Gastrocnemius medialis (tissue), 4 donors: ENCODE data around the gene PWP1. TPM values are rescaled to one million over a fixed set of nuclear protein-coding genes. Genes with fewer than 3 reads are reported as not detected.

Experiments
- ATAC-seq, 2 donors: fragments of 150-250 bp; one replicate each; pipeline ENCODE4 v1.9.1; 2016
- DNase-seq, 2 donors: peaks; one replicate each; pipeline ENCODE4 v3.0.0-alpha.2; 2019
- H3K27ac ChIP-seq, 4 donors: fragments of 200-600 bp; sonication (generic); 1 replicate in 1 of 4; 2 replicates in 3 of 4; pipeline ENCODE4 v1.5.1; 2016 to 2018; ENCODE audit warnings: mild to moderate bottlenecking in 2 of 4, moderate library complexity in 1 of 4
- H3K27me3 ChIP-seq, 3 donors: fragments of 200-600 bp; sonication (generic) in 2 of 3; 1 replicate in 1 of 3; 2 replicates in 2 of 3; pipeline versions ENCODE4 v1.5.1 to v1.6.0; 2016 to 2019; ENCODE audit warnings: mild to moderate bottlenecking in 1 of 3, moderate library complexity in 1 of 3
- H3K36me3 ChIP-seq, 2 donors: fragments of 200-600 bp; sonication (generic) in 1 of 2; one replicate each; pipeline ENCODE4 v1.5.1; 2017 to 2018
- H3K4me1 ChIP-seq, 2 donors: fragments of 200-600 bp; sonication (generic) in 1 of 2; one replicate each; pipeline ENCODE4 v1.5.1; 2016 to 2017; ENCODE audit warnings: mild to moderate bottlenecking in 2 of 2
- H3K4me3 ChIP-seq, 4 donors: fragments of 200-600 bp; sonication (generic) in 3 of 4; 1 replicate in 1 of 4; 2 replicates in 3 of 4; pipeline ENCODE4 v1.5.1; 2016 to 2019; ENCODE audit warnings: mild to moderate bottlenecking in 2 of 4
- H3K9me3 ChIP-seq, 3 donors: fragments of 200-600 bp; sonication (generic) in 2 of 3; 1 replicate in 1 of 3; 2 replicates in 2 of 3; pipeline ENCODE4 v1.5.1; 2016 to 2019
- POLR2A ChIP-seq, 2 donors: fragments of 450-650 bp; IDR thresholded peaks; one replicate each; pipeline ENCODE4 v1.6.1; 2017; ENCODE audit warnings: antibody characterized with exemption in 2 of 2, mild to moderate bottlenecking in 2 of 2, moderate library complexity in 2 of 2
- in situ Hi-C, 4 donors: fragments of 200-750 bp; cut with MboI; loops; one replicate each; pipeline versions ENCODE4 v1.15.0 to v1.8.0; 2017; ENCODE audit warnings: low sequenced_read_pairs in 4 of 4
- intact Hi-C: fragments of 100-400 bp; cut with DNase I; formaldehyde crosslinking; loops from one replicate; pipeline ENCODE4 v1.15.1; 2023; ENCODE audit warnings: low total_unique reads
- total RNA-seq, 4 donors: library from RNA; depleted of rRNA; stranded (reverse); fragments of >200 nt; gene quantifications; one replicate each; pipeline versions ENCODE4 v1.1.0 to v1.2.3, GENCODE V29; 2016
- TF ChIP-seq, protein P1 (sequence below), 5 experiments: fragments of 450-650 bp in 3 of 5; fragments of 200-600 bp in 2 of 5; sonication (generic) in 2 of 5; IDR thresholded peaks in 4 of 5; conservative IDR thresholded peaks in 1 of 5; 1 replicate in 4 of 5; 2 replicates in 1 of 5; pipeline ENCODE4 v1.5.1; 2016 to 2019; ENCODE audit warnings: antibody characterized with exemption in 5 of 5, mild to moderate bottlenecking in 3 of 5, moderate library complexity in 3 of 5

Gene PWP1
- total RNA-seq, 4 donors from 2014 or later = 37.9 to 62.1 (median 48.0) TPM

DNA sequence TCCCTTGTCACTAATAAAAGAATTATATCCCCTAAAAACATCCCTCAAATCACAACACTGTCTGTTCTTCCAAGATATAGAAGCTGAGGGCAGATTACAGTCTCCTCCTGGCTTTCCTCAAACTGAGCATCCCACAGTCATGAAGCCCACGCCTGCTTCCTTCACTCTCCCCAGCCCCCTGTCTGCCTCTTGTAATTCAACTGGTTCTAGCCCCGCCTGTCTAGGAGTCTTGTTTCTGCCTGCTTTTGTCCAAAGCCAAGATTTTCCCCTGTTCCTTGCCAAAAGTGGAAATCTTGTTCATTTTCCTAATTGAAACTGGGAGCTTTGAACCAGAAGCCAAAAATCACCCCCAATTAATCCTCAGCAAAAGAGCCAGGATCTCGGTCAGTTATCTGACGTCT, 35.9 kb upstream of the PWP1 start:
- no peak for TF ChIP-seq POLR2A (IDR thresholded peaks at IDR 0.05)
- TF ChIP-seq, protein P1, sequence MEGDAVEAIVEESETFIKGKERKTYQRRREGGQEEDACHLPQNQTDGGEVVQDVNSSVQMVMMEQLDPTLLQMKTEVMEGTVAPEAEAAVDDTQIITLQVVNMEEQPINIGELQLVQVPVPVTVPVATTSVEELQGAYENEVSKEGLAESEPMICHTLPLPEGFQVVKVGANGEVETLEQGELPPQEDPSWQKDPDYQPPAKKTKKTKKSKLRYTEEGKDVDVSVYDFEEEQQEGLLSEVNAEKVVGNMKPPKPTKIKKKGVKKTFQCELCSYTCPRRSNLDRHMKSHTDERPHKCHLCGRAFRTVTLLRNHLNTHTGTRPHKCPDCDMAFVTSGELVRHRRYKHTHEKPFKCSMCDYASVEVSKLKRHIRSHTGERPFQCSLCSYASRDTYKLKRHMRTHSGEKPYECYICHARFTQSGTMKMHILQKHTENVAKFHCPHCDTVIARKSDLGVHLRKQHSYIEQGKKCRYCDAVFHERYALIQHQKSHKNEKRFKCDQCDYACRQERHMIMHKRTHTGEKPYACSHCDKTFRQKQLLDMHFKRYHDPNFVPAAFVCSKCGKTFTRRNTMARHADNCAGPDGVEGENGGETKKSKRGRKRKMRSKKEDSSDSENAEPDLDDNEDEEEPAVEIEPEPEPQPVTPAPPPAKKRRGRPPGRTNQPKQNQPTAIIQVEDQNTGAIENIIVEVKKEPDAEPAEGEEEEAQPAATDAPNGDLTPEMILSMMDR (IDR thresholded peaks at IDR 0.05 in 4 of 5, conservative IDR thresholded peaks at IDR 0.05 in 1 of 5) = no peak

DNA sequence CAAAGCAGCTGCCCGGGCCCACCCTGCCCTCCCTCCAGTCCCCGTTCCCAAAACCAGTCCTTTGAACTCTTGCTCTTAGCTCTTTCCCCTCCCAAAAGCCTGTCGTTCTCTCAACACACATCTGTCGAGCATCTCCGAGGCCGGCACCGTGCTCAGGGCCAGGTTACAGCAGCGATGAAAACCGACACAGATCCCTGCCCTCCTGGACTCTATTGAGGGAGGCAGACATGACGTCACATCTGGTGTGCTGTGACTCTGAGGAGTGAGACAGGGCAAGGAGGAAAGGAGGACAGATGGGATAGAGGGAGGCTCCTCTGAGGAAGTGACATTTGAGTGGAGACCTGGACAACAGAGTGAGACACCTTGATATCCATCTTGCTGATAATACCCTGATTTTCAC, 34.6 kb upstream of the PWP1 start:
- no peaks in the 10 kb centered on the region for H3K36me3 ChIP-seq
- in situ Hi-C loops = loop anchor here in 1 of 4 donors (25.0 kb wide), 1 partner anchor 236 kb away; no protein-coding TSS in a partner anchor
- intact Hi-C loops = no loop called here
- no peak for TF ChIP-seq POLR2A (IDR thresholded peaks at IDR 0.05)
- TF ChIP-seq, protein P1 (IDR thresholded peaks at IDR 0.05 in 4 of 5, conservative IDR thresholded peaks at IDR 0.05 in 1 of 5) = no peak
- H3K9me3 ChIP-seq = no peaks in the 10 kb centered on the region
- no peak for DNase-seq
- ATAC-seq = no peak
- no peak overlapping the region for H3K27ac ChIP-seq
- H3K27me3 ChIP-seq = no peaks in the 10 kb centered on the region
- H3K4me1 ChIP-seq = no peaks in the 10 kb centered on the region
- H3K4me3 ChIP-seq = no peak overlapping the region

More for the DNA sequence above, 35.9 kb upstream of the PWP1 start:
- Histone ChIP-seq H3K27me3 (no peaks in the 10 kb centered on the region), H3K36me3 (no peaks in the 10 kb centered on the region), H3K4me1 (no peaks in the 10 kb centered on the region), H3K9me3 (no peaks in the 10 kb centered on the region), H3K4me3 (no peak overlapping the region), H3K27ac (no peak overlapping the region)
- in situ Hi-C loops (loop anchor here in 1 of 4 donors (25.0 kb wide), 1 partner anchor 238 kb away; no protein-coding TSS in a partner anchor), intact Hi-C loops (no loop called here)
- DNase-seq (no peak), ATAC-seq (no peak)

DNA sequence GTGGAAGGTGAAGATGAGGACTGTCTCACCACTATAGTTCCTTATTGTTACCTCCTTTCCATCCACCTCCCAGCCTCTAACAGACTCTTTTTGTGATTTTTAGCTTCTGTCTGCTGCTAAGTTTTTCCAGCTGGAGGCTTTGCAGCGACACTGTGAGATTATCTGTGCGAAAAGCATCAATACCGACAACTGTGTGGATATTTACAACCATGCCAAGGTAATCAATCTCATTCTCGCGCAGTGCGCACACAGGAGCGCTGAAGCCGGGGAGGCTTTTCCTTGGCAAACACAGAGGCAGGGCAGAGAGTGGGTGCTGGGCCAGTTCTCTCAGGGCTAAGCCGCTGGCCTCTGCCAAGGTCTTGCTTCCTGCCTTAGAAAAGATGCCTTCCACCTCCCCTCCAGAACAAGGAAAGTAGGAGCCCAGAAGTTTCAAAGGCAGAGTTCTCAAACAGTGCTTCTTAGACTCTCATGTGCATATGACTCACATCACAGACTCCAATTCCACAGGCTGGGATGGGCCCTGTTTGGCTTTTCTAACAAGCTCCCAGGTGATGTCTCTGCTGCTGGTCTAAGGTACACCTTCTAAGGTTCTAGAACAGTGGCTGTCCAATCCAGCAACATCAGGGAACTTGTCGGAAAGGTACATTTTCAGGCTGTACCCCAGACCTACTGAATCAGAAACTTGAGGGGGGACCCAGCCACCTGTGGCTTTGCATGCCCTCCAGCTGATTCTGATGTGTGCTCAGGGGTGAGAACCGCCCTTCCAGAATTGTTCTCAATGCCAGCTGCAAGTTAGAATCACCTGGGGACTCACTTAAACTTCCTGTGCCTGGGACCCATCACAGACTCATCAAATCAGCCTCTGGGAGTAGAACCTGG, 33.8 kb upstream of the PWP1 start:
- no peaks in the 10 kb centered on the region for H3K27me3 ChIP-seq
- H3K27ac ChIP-seq = no peak overlapping the region
- no peaks in the 10 kb centered on the region for H3K9me3 ChIP-seq
- no peak overlapping the region for H3K4me3 ChIP-seq
- ATAC-seq (no peak), DNase-seq (no peak)
- H3K4me1 ChIP-seq = no peaks in the 10 kb centered on the region
- H3K36me3 ChIP-seq = no peaks in the 10 kb centered on the region
- intact Hi-C loops = no loop called here
- in situ Hi-C loops = loop anchor here in 1 of 4 donors (25.0 kb wide), 1 partner anchor 235 kb away; no protein-coding TSS in a partner anchor
- no peak for TF ChIP-seq POLR2A (IDR thresholded peaks at IDR 0.05)
- TF ChIP-seq, protein P1 (IDR thresholded peaks at IDR 0.05 in 4 of 5, conservative IDR thresholded peaks at IDR 0.05 in 1 of 5) = no peak

DNA sequence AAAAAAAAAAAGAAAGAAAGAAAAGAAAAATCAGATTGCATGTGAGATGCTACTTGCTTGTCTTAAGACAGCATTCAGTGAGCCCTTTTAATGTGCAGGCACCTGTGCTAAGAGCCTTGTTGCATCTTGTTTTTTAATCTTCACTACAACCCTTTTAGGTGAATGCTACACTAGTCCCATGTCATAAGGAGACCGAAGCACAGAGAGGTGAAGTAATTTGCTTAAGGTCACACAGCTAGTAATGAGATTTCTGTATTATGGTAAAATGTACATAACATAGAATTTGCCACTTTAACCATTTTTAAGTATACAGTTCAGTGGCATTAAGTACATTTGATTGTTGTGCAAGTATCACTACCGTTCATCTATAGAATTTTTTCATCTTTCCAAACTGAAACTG, 32.1 kb upstream of the PWP1 start:
- ATAC-seq (no peak), DNase-seq (no peak)
- Histone ChIP-seq H3K4me3 (no peak overlapping the region), H3K36me3 (no peaks in the 10 kb centered on the region), H3K27me3 (no peaks in the 10 kb centered on the region), H3K9me3 (no peaks in the 10 kb centered on the region), H3K27ac (no peak overlapping the region), H3K4me1 (no peaks in the 10 kb centered on the region)
- TF ChIP-seq, protein P1 (IDR thresholded peaks at IDR 0.05 in 4 of 5, conservative IDR thresholded peaks at IDR 0.05 in 1 of 5) = no peak
- TF ChIP-seq POLR2A (IDR thresholded peaks at IDR 0.05) = no peak
- in situ Hi-C loops = loop anchor here in 1 of 4 donors (25.0 kb wide), 1 partner anchor 234 kb away; no protein-coding TSS in a partner anchor
- intact Hi-C loops = no loop called here
